WTC11 (cell line): ENCODE results near the gene MGAT5B. TPM values are rescaled to one million over a fixed set of nuclear protein-coding genes. Genes with fewer than 3 reads are reported as not detected.

ENCODE experiments used
- ATAC-seq: fragments of 200-7000 bp; cut with Tn5 transposase; 2 replicates; pipeline ENCODE4 v1.10.0; 2021; ENCODE audit warnings: mild to moderate bottlenecking, moderate library complexity
- CTCF ChIA-PET: fragments of 300-600 bp; sonication (Branson Sonifier 250); formaldehyde crosslinking; loops from one replicate; lab custom pipeline; 2021; ENCODE audit warnings: antibody characterized with exemption; lab: Charles Lee
- POLR2A ChIA-PET: fragments of 350-600 bp; sonication (Branson Sonifier 250); formaldehyde crosslinking; loops from one replicate; lab custom pipeline; 2021; ENCODE audit warnings: antibody characterized with exemption; lab: Charles Lee
- DNase-seq: peaks from one replicate; pipeline ENCODE4 v3.0.0; 2021; ENCODE audit warnings: low spot score
- H3K27ac Mint-ChIP-seq: 2 replicates; pipeline ENCODE4 v1.8.0; 2021; ENCODE audit warnings: mixed read lengths
- H3K27me3 Mint-ChIP-seq: 2 replicates; pipeline ENCODE4 v1.8.0; 2021; ENCODE audit warnings: low read depth, mild to moderate bottlenecking, moderate library complexity, mixed read lengths
- H3K36me3 Mint-ChIP-seq: 2 replicates; pipeline ENCODE4 v1.8.0; 2021; ENCODE audit warnings: mixed read lengths
- H3K4me1 Mint-ChIP-seq: 2 replicates; pipeline ENCODE4 v1.8.0; 2022; ENCODE audit warnings: mixed read lengths
- H3K4me3 Mint-ChIP-seq: 2 replicates; pipeline ENCODE4 v1.8.0; 2021; ENCODE audit warnings: mild to moderate bottlenecking, moderate library complexity, mixed read lengths
- H3K9me3 Mint-ChIP-seq: 2 replicates; pipeline ENCODE4 v1.8.0; 2021; ENCODE audit warnings: mixed read lengths
- AR ChIP-seq: fragments of 250-450 bp; sonication (Bioruptor Pico); IDR thresholded peaks from 2 replicates; pipeline ENCODE4 v1.9.0; 2021; ENCODE audit warnings: mild to moderate bottlenecking
- ATF1 ChIP-seq: sonication (generic); formaldehyde crosslinking; IDR thresholded peaks from 2 replicates; pipeline ENCODE4 v1.8.1; 2023; ENCODE audit warnings: mild to moderate bottlenecking, moderate library complexity, missing genetic modification reagents
- CDX4 ChIP-seq: fragments of 250-450 bp; sonication (Bioruptor Pico); IDR thresholded peaks from 2 replicates; pipeline ENCODE4 v1.9.0; 2021; ENCODE audit warnings: moderate library complexity, mild to moderate bottlenecking, inconsistent platforms, borderline replicate concordance
- CREB1 ChIP-seq: sonication (generic); formaldehyde crosslinking; IDR thresholded peaks from 2 replicates; pipeline ENCODE4 v1.8.0; 2023; ENCODE audit warnings: mild to moderate bottlenecking, missing genetic modification reagents
- CREM ChIP-seq: sonication (generic); formaldehyde crosslinking; IDR thresholded peaks from 2 replicates; pipeline ENCODE4 v1.8.1; 2022; ENCODE audit warnings: mild to moderate bottlenecking, missing genetic modification reagents, moderate library complexity
- E2F1 ChIP-seq: sonication (generic); formaldehyde crosslinking; IDR thresholded peaks from 2 replicates; pipeline ENCODE4 v1.8.0; 2022; ENCODE audit warnings: mild to moderate bottlenecking, missing genetic modification reagents
- FOXP4 ChIP-seq: sonication (generic); formaldehyde crosslinking; IDR thresholded peaks from 2 replicates; pipeline ENCODE4 v1.8.0; 2022; ENCODE audit warnings: mild to moderate bottlenecking, missing genetic modification reagents
- GABPB1 ChIP-seq: sonication (generic); formaldehyde crosslinking; IDR thresholded peaks from 2 replicates; pipeline ENCODE4 v1.8.1; 2023; ENCODE audit warnings: mild to moderate bottlenecking, missing genetic modification reagents
- MLX ChIP-seq: sonication (generic); formaldehyde crosslinking; IDR thresholded peaks from 2 replicates; pipeline ENCODE4 v1.8.1; 2023; ENCODE audit warnings: mild to moderate bottlenecking, missing genetic modification reagents, moderate library complexity
- MXD4 ChIP-seq: fragments of 250-450 bp; sonication (Bioruptor Pico); IDR thresholded peaks from 2 replicates; pipeline ENCODE4 v1.8.0; 2021; ENCODE audit warnings: mild to moderate bottlenecking, moderate library complexity, borderline replicate concordance
- PRRX2 ChIP-seq: fragments of 250-450 bp; sonication (Bioruptor Pico); IDR thresholded peaks from 2 replicates; pipeline ENCODE4 v1.8.0; 2021; ENCODE audit warnings: mild to moderate bottlenecking
- RORB ChIP-seq: fragments of 250-450 bp; sonication (Bioruptor Pico); IDR thresholded peaks from 2 replicates; pipeline ENCODE4 v1.9.0; 2021; ENCODE audit warnings: mild to moderate bottlenecking
- SMAD4 ChIP-seq: sonication (generic); formaldehyde crosslinking; IDR thresholded peaks from 2 replicates; pipeline ENCODE4 v1.8.0; 2022; ENCODE audit warnings: mild to moderate bottlenecking, missing genetic modification reagents
- SOX15 ChIP-seq: fragments of 250-450 bp; sonication (Bioruptor Pico); IDR thresholded peaks from 2 replicates; pipeline ENCODE4 v1.9.0; 2021; ENCODE audit warnings: mild to moderate bottlenecking
- ZNF121 ChIP-seq: sonication (generic); formaldehyde crosslinking; IDR thresholded peaks from 2 replicates; pipeline ENCODE4 v1.8.0; 2023; ENCODE audit warnings: missing genetic modification reagents
- ZNF416 ChIP-seq: fragments of 250-450 bp; sonication (Bioruptor Pico); IDR thresholded peaks from 2 replicates; pipeline ENCODE4 v1.9.0; 2021; ENCODE audit warnings: mild to moderate bottlenecking, inconsistent platforms
- total RNA-seq: library from RNA; stranded (reverse); gene quantifications from 3 replicates; pipeline ENCODE4 v1.2.3, GENCODE V29; 2021
- TF ChIP-seq, protein P1 (sequence below): fragments of 250-450 bp; sonication (Bioruptor Pico); IDR thresholded peaks from 2 replicates; pipeline ENCODE4 v2.1.2; 2022; ENCODE audit warnings: mild to moderate bottlenecking, moderate library complexity
- TF ChIP-seq, protein P2 (sequence below): fragments of 250-450 bp; sonication (Bioruptor Pico); IDR thresholded peaks from 2 replicates; pipeline ENCODE4 v1.9.0; 2021; ENCODE audit warnings: mild to moderate bottlenecking, borderline replicate concordance
- TF ChIP-seq, protein P3 (sequence below): sonication (generic); formaldehyde crosslinking; IDR thresholded peaks from 2 replicates; pipeline ENCODE4 v1.8.1; 2023; ENCODE audit warnings: mild to moderate bottlenecking, missing genetic modification reagents, borderline replicate concordance

MGAT5B gene
- total RNA-seq, 1 experiment from 2014 or later: 11.6 TPM

- Mint-ChIP-seq H3K9me3 (peaks cover 8% of the 10 kb centered on the region), H3K27me3 (no peaks in the 10 kb centered on the region), H3K4me3 (no peak overlapping the region), H3K36me3 (peaks cover 6% of the 10 kb centered on the region), H3K4me1 (peaks cover 17% of the 10 kb centered on the region), H3K27ac (no peak overlapping the region)
- no peak for TF ChIP-seq MLX
- TF ChIP-seq SMAD4 (CRISPR knock-in tag): no peak
- no peak for TF ChIP-seq SOX15 (CRISPR knock-in tag)
- no peak for TF ChIP-seq CREM (CRISPR knock-in tag)
- no peak for TF ChIP-seq ZNF121
- no peak for TF ChIP-seq E2F1 (CRISPR knock-in tag)
- TF ChIP-seq ZNF416 (CRISPR knock-in tag): no peak
- TF ChIP-seq ATF1 (CRISPR knock-in tag): no peak
- no peak for TF ChIP-seq CDX4 (CRISPR knock-in tag)
- TF ChIP-seq, protein P1, sequence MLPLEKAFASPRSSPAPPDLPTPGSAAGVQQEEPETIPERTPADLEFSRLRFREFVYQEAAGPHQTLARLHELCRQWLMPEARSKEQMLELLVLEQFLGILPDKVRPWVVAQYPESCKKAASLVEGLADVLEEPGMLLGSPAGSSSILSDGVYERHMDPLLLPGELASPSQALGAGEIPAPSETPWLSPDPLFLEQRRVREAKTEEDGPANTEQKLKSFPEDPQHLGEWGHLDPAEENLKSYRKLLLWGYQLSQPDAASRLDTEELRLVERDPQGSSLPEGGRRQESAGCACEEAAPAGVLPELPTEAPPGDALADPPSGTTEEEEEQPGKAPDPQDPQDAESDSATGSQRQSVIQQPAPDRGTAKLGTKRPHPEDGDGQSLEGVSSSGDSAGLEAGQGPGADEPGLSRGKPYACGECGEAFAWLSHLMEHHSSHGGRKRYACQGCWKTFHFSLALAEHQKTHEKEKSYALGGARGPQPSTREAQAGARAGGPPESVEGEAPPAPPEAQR: no peak
- no peak for TF ChIP-seq FOXP4
- no peak for TF ChIP-seq MXD4 (CRISPR knock-in tag)
- no peak for TF ChIP-seq CREB1 (CRISPR knock-in tag)
- no peak for TF ChIP-seq AR (CRISPR knock-in tag)
- no peak for TF ChIP-seq RORB (CRISPR knock-in tag)
- no peak for TF ChIP-seq PRRX2 (CRISPR knock-in tag)
- POLR2A ChIA-PET: no interaction called here
- no peak for DNase-seq
- no peak for ATAC-seq
- CTCF ChIA-PET: interaction anchor here (1.2 to 1.6 kb wide), 2 partner anchors 17 to 37 kb away, joined by 4 to 5 read pairs; no protein-coding TSS in a partner anchor
Measured at GRCh38 chr17:76905036-76905435, 36.8 kb downstream of the MGAT5B start.

DNA sequence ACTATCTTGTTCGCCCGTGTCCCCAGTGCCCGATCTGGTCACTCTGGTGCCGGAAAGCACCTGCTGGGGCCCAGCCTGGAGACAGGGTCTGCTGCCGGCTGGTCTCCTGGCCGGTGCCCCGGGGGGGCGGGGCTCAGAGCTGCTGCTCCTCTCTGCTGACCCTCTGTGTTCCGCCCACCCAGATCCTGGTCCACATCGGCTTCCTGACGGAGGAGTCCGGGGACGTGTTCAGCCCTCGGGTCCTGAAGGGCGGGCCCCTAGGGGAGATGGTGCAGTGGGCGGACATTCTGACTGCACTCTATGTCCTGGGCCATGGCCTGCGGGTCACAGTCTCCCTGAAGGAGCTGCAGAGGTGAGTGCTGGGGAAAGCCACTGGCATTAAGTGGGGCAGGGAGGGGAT lies 37.6 kb downstream of the MGAT5B start:
- Mint-ChIP-seq H3K36me3 (peaks cover 6% of the 10 kb centered on the region), H3K27me3 (no peaks in the 10 kb centered on the region), H3K4me1 (peaks cover 17% of the 10 kb centered on the region), H3K4me3 (no peak overlapping the region; the same call in 1 of the 2 replicates), H3K27ac (no peak overlapping the region), H3K9me3 (peaks cover 8% of the 10 kb centered on the region)
- ChIA-PET POLR2A (no interaction called here), CTCF (interaction anchor here (1.2 to 1.6 kb wide), 2 partner anchors 18 to 38 kb away, joined by 4 to 5 read pairs; no protein-coding TSS in a partner anchor)
- ATAC-seq (peak; percentile 40), DNase-seq (peak; percentile 42)
- TF ChIP-seq, protein P2, sequence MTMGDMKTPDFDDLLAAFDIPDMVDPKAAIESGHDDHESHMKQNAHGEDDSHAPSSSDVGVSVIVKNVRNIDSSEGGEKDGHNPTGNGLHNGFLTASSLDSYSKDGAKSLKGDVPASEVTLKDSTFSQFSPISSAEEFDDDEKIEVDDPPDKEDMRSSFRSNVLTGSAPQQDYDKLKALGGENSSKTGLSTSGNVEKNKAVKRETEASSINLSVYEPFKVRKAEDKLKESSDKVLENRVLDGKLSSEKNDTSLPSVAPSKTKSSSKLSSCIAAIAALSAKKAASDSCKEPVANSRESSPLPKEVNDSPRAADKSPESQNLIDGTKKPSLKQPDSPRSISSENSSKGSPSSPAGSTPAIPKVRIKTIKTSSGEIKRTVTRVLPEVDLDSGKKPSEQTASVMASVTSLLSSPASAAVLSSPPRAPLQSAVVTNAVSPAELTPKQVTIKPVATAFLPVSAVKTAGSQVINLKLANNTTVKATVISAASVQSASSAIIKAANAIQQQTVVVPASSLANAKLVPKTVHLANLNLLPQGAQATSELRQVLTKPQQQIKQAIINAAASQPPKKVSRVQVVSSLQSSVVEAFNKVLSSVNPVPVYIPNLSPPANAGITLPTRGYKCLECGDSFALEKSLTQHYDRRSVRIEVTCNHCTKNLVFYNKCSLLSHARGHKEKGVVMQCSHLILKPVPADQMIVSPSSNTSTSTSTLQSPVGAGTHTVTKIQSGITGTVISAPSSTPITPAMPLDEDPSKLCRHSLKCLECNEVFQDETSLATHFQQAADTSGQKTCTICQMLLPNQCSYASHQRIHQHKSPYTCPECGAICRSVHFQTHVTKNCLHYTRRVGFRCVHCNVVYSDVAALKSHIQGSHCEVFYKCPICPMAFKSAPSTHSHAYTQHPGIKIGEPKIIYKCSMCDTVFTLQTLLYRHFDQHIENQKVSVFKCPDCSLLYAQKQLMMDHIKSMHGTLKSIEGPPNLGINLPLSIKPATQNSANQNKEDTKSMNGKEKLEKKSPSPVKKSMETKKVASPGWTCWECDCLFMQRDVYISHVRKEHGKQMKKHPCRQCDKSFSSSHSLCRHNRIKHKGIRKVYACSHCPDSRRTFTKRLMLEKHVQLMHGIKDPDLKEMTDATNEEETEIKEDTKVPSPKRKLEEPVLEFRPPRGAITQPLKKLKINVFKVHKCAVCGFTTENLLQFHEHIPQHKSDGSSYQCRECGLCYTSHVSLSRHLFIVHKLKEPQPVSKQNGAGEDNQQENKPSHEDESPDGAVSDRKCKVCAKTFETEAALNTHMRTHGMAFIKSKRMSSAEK (CRISPR knock-in tag): no peak
- TF ChIP-seq GABPB1 (CRISPR knock-in tag): no peak
- TF ChIP-seq, protein P3, sequence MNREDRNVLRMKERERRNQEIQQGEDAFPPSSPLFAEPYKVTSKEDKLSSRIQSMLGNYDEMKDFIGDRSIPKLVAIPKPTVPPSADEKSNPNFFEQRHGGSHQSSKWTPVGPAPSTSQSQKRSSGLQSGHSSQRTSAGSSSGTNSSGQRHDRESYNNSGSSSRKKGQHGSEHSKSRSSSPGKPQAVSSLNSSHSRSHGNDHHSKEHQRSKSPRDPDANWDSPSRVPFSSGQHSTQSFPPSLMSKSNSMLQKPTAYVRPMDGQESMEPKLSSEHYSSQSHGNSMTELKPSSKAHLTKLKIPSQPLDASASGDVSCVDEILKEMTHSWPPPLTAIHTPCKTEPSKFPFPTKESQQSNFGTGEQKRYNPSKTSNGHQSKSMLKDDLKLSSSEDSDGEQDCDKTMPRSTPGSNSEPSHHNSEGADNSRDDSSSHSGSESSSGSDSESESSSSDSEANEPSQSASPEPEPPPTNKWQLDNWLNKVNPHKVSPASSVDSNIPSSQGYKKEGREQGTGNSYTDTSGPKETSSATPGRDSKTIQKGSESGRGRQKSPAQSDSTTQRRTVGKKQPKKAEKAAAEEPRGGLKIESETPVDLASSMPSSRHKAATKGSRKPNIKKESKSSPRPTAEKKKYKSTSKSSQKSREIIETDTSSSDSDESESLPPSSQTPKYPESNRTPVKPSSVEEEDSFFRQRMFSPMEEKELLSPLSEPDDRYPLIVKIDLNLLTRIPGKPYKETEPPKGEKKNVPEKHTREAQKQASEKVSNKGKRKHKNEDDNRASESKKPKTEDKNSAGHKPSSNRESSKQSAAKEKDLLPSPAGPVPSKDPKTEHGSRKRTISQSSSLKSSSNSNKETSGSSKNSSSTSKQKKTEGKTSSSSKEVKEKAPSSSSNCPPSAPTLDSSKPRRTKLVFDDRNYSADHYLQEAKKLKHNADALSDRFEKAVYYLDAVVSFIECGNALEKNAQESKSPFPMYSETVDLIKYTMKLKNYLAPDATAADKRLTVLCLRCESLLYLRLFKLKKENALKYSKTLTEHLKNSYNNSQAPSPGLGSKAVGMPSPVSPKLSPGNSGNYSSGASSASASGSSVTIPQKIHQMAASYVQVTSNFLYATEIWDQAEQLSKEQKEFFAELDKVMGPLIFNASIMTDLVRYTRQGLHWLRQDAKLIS: no peak
